ENCODE measurements around the gene KPNB1.

DNA sequence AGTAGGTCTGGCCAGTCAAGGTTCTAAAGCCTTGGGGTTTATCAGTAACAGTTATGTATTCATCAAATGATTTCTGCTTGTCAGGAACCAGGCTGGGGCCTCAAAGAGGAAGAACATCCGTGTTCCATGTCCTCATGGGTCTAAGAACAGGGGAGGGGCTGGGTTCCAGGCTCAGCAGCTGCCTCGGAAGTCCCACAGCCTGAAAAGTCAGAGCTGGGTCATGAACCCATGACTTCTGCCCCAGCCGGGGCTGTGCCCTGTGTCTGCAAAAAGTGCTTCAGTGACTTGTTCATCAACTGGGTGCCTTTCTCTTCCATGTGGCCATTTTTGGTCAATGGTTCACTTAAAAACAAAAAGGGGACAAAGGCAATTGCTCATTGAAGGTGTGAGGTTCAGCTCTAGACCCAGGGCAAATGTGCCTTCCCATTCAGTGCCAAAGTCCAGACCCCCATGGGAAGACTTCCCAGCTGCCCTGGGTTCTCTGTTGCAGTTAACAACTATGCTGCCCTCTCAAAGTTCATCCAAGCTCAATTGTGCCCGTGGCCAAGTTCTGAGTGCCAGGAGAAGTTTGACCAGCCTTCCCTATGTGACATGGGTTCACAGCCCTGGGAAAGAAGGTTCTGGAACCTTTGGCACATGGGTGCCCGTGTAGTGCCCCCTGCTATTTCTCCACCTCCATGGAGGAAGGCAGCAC, 62.8 kb downstream of the KPNB1 start:
- TF ChIP-seq, protein P1, sequence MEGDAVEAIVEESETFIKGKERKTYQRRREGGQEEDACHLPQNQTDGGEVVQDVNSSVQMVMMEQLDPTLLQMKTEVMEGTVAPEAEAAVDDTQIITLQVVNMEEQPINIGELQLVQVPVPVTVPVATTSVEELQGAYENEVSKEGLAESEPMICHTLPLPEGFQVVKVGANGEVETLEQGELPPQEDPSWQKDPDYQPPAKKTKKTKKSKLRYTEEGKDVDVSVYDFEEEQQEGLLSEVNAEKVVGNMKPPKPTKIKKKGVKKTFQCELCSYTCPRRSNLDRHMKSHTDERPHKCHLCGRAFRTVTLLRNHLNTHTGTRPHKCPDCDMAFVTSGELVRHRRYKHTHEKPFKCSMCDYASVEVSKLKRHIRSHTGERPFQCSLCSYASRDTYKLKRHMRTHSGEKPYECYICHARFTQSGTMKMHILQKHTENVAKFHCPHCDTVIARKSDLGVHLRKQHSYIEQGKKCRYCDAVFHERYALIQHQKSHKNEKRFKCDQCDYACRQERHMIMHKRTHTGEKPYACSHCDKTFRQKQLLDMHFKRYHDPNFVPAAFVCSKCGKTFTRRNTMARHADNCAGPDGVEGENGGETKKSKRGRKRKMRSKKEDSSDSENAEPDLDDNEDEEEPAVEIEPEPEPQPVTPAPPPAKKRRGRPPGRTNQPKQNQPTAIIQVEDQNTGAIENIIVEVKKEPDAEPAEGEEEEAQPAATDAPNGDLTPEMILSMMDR (IDR thresholded peaks at IDR 0.05; ENCODE audit: insufficient read depth, low read length, poor library complexity, severe bottlenecking), result no peak
- TF ChIP-seq EZH2phosphoT487 (conservative IDR thresholded peaks at IDR 0.05; ENCODE audit: low read length), result no peak

Measured in SU-DHL-6 (cell line).